Fibroblast of villous mesenchyme (primary cell): Measurements from ENCODE around the gene SLC25A39. TPM values are rescaled to one million over a fixed set of nuclear protein-coding genes. Genes with fewer than 3 reads are reported as not detected.

Experiments
- DNase-seq: peaks from one replicate; pipeline ENCODE4 v3.0.0-alpha.2; 2010; ENCODE audit warnings: low read depth
- H3K4me3 ChIP-seq: 2 replicates; pipeline ENCODE4 v1.5.1; 2011; ENCODE audit warnings: low read depth, mild to moderate bottlenecking, low read length
- total RNA-seq: library from RNA; depleted of rRNA; stranded (reverse); fragments of >200 nt; gene quantifications from 2 replicates; pipeline ENCODE4 v1.2.3, GENCODE V29; 2012
- TF ChIP-seq, protein P1 (sequence below): IDR thresholded peaks from 2 replicates; pipeline ENCODE4 v1.5.1; 2012; ENCODE audit warnings: low read depth, mild to moderate bottlenecking, low read length; ENCODE audit not compliant: insufficient read depth

The SLC25A39 gene
- total RNA-seq, 1 donor: 61.7 TPM

DNA sequence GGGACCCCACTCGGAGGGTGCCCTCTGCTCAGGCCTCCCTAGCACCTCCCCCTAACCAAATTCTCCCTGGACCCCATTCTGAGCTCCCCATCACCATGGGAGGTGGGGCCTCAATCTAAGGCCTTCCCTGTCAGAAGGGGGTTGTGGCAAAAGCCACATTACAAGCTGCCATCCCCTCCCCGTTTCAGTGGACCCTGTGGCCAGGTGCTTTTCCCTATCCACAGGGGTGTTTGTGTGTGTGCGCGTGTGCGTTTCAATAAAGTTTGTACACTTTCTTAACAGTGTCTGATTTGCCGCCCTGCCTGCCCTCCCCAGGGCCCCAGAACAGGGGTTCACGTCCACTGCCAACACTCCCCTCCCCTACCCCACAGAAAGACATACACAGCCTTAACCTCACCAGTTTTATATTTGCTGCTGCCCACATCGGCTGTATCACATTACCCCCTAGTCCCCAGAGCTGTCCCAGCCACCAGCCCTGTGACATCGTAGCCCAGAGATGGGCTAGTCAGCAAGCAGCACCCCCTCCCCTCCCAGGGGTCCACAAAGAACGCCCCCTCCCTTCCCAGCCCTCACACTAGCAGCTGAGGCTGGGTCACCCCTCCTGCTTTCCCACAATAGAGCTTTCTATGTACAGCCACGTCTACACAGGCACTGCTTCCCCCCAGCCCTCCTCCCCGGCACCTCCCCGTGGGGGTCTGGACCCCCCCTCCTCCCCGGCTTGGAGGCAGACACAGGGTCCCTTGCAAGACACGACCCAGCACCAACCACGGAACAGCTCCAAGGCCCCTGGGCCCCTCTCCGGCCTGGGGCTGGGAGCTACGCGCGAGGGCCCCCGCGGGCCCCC is 28.4 kb upstream of the SLC25A39 start:
- TF ChIP-seq, protein P1, sequence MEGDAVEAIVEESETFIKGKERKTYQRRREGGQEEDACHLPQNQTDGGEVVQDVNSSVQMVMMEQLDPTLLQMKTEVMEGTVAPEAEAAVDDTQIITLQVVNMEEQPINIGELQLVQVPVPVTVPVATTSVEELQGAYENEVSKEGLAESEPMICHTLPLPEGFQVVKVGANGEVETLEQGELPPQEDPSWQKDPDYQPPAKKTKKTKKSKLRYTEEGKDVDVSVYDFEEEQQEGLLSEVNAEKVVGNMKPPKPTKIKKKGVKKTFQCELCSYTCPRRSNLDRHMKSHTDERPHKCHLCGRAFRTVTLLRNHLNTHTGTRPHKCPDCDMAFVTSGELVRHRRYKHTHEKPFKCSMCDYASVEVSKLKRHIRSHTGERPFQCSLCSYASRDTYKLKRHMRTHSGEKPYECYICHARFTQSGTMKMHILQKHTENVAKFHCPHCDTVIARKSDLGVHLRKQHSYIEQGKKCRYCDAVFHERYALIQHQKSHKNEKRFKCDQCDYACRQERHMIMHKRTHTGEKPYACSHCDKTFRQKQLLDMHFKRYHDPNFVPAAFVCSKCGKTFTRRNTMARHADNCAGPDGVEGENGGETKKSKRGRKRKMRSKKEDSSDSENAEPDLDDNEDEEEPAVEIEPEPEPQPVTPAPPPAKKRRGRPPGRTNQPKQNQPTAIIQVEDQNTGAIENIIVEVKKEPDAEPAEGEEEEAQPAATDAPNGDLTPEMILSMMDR: no peak
- no peak overlapping the region for H3K4me3 ChIP-seq
- DNase-seq: no peak

DNA sequence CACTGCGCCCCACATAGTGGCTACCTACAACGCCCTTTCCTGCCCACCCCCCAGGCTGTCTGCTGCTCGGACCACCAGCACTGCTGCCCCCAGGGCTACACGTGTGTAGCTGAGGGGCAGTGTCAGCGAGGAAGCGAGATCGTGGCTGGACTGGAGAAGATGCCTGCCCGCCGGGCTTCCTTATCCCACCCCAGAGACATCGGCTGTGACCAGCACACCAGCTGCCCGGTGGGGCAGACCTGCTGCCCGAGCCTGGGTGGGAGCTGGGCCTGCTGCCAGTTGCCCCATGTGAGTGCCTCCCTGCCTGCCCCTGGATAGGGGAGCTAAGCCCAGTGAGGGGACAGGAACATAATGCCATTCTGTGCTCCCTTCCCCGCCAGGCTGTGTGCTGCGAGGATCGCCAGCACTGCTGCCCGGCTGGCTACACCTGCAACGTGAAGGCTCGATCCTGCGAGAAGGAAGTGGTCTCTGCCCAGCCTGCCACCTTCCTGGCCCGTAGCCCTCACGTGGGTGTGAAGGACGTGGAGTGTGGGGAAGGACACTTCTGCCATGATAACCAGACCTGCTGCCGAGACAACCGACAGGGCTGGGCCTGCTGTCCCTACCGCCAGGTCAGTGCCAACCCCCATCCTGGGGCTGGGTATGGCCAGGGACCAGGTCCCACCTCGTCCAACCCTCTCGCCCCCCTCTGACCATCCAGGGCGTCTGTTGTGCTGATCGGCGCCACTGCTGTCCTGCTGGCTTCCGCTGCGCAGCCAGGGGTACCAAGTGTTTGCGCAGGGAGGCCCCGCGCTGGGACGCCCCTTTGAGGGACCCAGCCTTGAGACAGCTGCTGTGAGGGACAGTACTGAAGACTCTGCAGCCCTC is 27.6 kb upstream of the SLC25A39 start:
- H3K4me3 ChIP-seq: no peak overlapping the region
- DNase-seq: no peak
- TF ChIP-seq, protein P1: no peak

DNA sequence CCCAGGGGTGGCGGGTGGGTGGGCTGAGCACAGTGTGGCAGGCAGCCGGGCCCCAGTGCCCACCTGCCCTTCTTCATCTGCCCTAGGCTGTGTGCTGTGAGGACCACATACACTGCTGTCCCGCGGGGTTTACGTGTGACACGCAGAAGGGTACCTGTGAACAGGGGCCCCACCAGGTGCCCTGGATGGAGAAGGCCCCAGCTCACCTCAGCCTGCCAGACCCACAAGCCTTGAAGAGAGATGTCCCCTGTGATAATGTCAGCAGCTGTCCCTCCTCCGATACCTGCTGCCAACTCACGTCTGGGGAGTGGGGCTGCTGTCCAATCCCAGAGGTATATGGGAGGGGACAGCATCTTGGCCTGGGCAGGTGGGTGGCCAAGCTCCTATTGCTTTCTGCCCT is 26.8 kb upstream of the SLC25A39 start:
- TF ChIP-seq, protein P1: no peak
- DNase-seq: no peak
- no peak overlapping the region for H3K4me3 ChIP-seq

DNA sequence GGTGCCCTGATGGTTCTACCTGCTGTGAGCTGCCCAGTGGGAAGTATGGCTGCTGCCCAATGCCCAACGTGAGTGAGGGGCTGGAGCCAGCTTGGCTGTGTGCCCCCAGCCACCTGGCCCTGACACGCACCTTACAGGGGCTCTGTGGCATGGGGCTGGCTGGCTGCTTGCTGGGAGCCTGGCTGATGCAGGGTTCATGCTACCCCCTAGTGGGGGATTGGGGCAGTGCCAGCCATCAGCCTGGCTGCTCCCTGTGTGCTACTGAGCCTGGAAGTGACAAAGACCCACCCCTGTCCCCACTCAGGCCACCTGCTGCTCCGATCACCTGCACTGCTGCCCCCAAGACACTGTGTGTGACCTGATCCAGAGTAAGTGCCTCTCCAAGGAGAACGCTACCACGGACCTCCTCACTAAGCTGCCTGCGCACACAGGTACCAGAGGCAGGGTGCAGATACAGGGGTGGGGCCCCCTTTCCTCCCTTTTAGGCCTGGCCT is 26.2 kb upstream of the SLC25A39 start:
- H3K4me3 ChIP-seq: no peak overlapping the region
- TF ChIP-seq, protein P1: peak; percentile 81
- DNase-seq: peak; percentile 50

DNA sequence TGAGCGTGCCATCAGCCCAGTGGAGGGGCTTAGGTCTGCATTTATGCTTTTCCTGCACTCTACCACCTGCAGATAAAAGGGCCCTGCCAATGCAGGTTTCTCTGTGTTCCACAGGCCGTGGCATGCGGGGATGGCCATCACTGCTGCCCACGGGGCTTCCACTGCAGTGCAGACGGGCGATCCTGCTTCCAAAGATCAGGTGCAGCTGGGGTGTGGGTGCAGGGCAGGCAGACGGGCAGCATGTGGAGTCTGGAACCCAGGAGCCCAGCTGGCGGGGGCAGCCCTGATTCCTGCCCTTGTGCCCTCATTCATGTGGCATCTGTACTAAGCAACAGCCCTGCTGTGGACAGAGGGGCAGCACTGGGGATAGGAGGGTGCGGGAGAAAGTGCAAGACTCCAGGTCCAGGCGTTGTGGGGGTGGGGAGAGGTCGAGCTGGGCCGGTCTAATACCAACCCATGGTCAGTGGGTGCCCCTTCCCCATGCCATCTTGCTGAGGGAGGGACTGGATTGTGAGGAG is 25.0 kb upstream of the SLC25A39 start:
- TF ChIP-seq, protein P1: no peak
- no peak for DNase-seq
- H3K4me3 ChIP-seq: no peak overlapping the region

GRCh38 chr17:44348988-44349364 is 24.4 kb upstream of the SLC25A39 start:
- DNase-seq: no peak
- no peak overlapping the region for H3K4me3 ChIP-seq
- TF ChIP-seq, protein P1: no peak
